Measurements from ENCODE around the gene PCGF1. TPM values are rescaled to one million over a fixed set of nuclear protein-coding genes. Genes with fewer than 3 reads are reported as not detected.
A peak's percentile ranks its signal among the peaks of the same experiment; 100 is the strongest.

Gene PCGF1
- total and polyA plus RNA-seq, 9 of the 15 experiments (the other 6 are each of a cell fraction or from before 2014, with no cell fraction given) = 20.3 to 45.7 (median 29.3) TPM

GRCh38 chr2:74458132-74458937 lies 49.2 kb downstream of the PCGF1 start, which contains the start of gene WBP1 (continued):
- TF ChIP-seq MYC (IDR thresholded peaks at IDR 0.05; ENCODE audit: low read depth, low read length) (peak; percentile 38; the same call in 1 of the 2 replicates), MYC (CRISPR knock-in tag; IDR thresholded peaks at IDR 0.05; ENCODE audit: borderline replicate concordance, low read depth) (no peak), RBM15 (IDR thresholded peaks at IDR 0.05; ENCODE audit: insufficient read depth, low read length) (no peak), MNT (conservative IDR thresholded peaks at IDR 0.05) (peak in 1 of 2 experiments; percentile 48; a peak in 2 of 4 replicates), ZBTB11 (CRISPR knock-in tag; IDR thresholded peaks at IDR 0.05) (peak in 2 of 3 experiments; percentile 37 to 84; a peak in 3 of 6 replicates), HDAC1 (IDR thresholded peaks at IDR 0.05) (peak in 1 of 2 experiments; percentile 53; a peak in 1 of 4 replicates), ZNF830 (CRISPR knock-in tag; IDR thresholded peaks at IDR 0.05) (0 out of 2 replicates have a peak, but pooled peaks have one; percentile 25), NFRKB (IDR thresholded peaks at IDR 0.05; ENCODE audit: low read depth) (0 out of 2 replicates have a peak, but pooled peaks have one; percentile 22), NEUROD1 (IDR thresholded peaks at IDR 0.05; ENCODE audit: borderline replicate concordance, low read depth, low read length, partially characterized antibody) (peak; percentile 73), CXXC5 (CRISPR knock-in tag; IDR thresholded peaks at IDR 0.05) (peak; percentile 68), PKNOX1 (IDR thresholded peaks at IDR 0.05) (peak; percentile 100), ATF1 (CRISPR knock-in tag; IDR thresholded peaks at IDR 0.05) (no peak), ATF1 (tag; IDR thresholded peaks at IDR 0.05) (peak; percentile 92), ZFP1 (CRISPR knock-in tag; IDR thresholded peaks at IDR 0.05) (no peak), CBX8 (IDR thresholded peaks at IDR 0.05; ENCODE audit: borderline replicate concordance, extremely low read depth, low read depth, low read length, poor library complexity, severe bottlenecking) (no peak), USF1 (CRISPR knock-in tag; IDR thresholded peaks at IDR 0.05) (0 out of 2 replicates have a peak, but pooled peaks have one; percentile 8), PYGO2 (tag; IDR thresholded peaks at IDR 0.05) (0 out of 2 replicates have a peak, but pooled peaks have one; percentile 9)

All from K562 (cell line).